ENCODE measurements around the gene DUSP8.

DNA sequence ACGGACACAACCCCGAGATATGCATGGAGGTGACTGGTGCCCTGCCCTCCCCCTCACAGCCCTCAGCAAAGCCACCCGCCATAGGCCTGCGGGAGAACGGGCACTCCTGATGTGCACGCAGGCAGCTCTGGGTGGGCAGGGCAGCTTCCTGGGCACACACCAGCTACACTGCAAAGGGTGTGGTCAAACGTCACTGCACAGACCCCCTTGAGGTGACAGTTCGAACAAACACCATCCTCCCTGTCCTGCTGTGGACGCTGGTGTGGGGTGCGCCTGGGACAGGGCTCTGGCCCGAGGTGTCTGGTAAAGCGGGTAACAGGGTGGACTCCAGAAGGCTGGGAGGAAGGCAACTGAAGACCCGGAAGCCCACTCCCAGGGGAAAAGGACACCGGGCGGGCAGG, 63.6 kb downstream of the DUSP8 start:
- TF ChIP-seq, protein P1, sequence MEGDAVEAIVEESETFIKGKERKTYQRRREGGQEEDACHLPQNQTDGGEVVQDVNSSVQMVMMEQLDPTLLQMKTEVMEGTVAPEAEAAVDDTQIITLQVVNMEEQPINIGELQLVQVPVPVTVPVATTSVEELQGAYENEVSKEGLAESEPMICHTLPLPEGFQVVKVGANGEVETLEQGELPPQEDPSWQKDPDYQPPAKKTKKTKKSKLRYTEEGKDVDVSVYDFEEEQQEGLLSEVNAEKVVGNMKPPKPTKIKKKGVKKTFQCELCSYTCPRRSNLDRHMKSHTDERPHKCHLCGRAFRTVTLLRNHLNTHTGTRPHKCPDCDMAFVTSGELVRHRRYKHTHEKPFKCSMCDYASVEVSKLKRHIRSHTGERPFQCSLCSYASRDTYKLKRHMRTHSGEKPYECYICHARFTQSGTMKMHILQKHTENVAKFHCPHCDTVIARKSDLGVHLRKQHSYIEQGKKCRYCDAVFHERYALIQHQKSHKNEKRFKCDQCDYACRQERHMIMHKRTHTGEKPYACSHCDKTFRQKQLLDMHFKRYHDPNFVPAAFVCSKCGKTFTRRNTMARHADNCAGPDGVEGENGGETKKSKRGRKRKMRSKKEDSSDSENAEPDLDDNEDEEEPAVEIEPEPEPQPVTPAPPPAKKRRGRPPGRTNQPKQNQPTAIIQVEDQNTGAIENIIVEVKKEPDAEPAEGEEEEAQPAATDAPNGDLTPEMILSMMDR (IDR thresholded peaks at IDR 0.05; ENCODE audit: insufficient read depth, low read length, poor library complexity, severe bottlenecking): no peak
- no peak for TF ChIP-seq EZH2phosphoT487 (conservative IDR thresholded peaks at IDR 0.05; ENCODE audit: low read length)

All from SU-DHL-6 (cell line).